Aortic smooth muscle cell (primary cell): Measurements from ENCODE around the gene HTR1D. TPM values are rescaled to one million over a fixed set of nuclear protein-coding genes. Genes with fewer than 3 reads are reported as not detected.

ENCODE experiments used
- total RNA-seq: library from RNA; depleted of rRNA; stranded (reverse); fragments of >200 nt; gene quantifications from 2 replicates; pipeline ENCODE4 v1.2.3, GENCODE V29; 2014

The HTR1D gene, protein sequence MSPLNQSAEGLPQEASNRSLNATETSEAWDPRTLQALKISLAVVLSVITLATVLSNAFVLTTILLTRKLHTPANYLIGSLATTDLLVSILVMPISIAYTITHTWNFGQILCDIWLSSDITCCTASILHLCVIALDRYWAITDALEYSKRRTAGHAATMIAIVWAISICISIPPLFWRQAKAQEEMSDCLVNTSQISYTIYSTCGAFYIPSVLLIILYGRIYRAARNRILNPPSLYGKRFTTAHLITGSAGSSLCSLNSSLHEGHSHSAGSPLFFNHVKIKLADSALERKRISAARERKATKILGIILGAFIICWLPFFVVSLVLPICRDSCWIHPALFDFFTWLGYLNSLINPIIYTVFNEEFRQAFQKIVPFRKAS
- total RNA-seq = not detected in 2 replicates

DNA sequence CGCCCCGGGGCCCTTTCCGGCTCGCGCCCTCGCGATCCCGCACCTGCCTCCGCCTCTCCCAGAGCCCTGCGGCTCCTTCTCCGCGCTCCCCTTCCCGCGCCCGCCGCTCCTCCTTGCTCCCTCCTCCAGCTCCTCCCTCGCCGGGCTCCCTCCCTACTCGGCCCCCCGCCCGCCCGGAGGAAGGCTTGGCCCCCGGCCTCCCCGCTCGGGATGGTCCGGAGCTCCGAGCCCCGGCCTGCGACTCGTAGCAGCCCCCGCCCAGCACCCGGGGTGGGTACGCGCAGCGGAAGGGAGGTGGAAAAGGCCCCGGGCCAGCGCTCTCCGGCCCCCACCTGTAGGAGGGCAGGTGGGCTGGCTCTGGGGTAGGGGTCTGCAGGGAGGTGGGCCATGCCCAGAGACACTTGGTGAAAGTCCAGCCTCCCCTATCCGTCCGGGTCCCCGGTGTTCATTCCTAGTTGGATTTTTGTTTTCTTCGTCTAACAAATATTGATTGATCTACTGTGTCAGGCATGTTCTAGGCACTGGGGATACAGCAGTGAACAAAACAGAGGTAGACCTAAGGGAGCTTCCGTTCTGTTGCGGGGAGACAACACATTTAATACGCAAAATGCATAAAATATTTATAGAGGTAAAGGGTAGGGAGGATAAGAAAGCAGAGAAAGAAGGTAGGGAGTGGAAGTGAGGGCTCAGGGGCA, at the start of gene HTR1D:
Gene HTR1D, minus strand, starts transcription at position 82 of the 695 bp plus-strand sequence. CDS start 23,283 bp downstream, outside the sequence.

GRCh38 chr1:23168445-23169194, 48.7 kb downstream of the HTR1D start, which contains the start of gene LUZP1:
Gene LUZP1 (minus strand): TSS chr1:23168856.

Other genes starting within 250 kb of the HTR1D start
- gene LACTBL1, start 244.6 kb downstream of the HTR1D start, total RNA-seq = not detected in 2 replicates
- gene TEX46, start 201.7 kb downstream of the HTR1D start, total RNA-seq = not detected in 2 replicates
- gene KDM1A, start 198.0 kb downstream of the HTR1D start, total RNA-seq = 63.7 and 72.3 TPM in 2 replicates
- 27.1 and 34.7 TPM in 2 replicates for gene LUZP1, start 48.6 kb downstream of the HTR1D start, total RNA-seq
- 93.2 and 105 TPM in 2 replicates for gene HNRNPR, start 126.8 kb upstream of the HTR1D start, total RNA-seq
- 18.0 and 19.9 TPM in 2 replicates for gene ZNF436, start 152.3 kb upstream of the HTR1D start, total RNA-seq
- gene TCEA3, start 207.2 kb upstream of the HTR1D start, total RNA-seq = 14.0 and 20.3 TPM in 2 replicates